ENCODE results near the gene FBXL16. TPM values are rescaled to one million over a fixed set of nuclear protein-coding genes. Genes with fewer than 3 reads are reported as not detected.

The FBXL16 gene, protein sequence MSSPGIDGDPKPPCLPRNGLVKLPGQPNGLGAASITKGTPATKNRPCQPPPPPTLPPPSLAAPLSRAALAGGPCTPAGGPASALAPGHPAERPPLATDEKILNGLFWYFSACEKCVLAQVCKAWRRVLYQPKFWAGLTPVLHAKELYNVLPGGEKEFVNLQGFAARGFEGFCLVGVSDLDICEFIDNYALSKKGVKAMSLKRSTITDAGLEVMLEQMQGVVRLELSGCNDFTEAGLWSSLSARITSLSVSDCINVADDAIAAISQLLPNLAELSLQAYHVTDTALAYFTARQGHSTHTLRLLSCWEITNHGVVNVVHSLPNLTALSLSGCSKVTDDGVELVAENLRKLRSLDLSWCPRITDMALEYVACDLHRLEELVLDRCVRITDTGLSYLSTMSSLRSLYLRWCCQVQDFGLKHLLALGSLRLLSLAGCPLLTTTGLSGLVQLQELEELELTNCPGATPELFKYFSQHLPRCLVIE
- 10.8 TPM for total RNA-seq

GRCh38 chr16:705431-706188 lies at the start of gene FBXL16:
Gene FBXL16, minus strand, starts transcription at chr16:705801. Its CDS starts 8,396 bp downstream, at chr16:697405.

GRCh38 chr16:740764-741505 lies 35.3 kb upstream of the FBXL16 start, which contains the start of gene CIAO3:
Gene CIAO3, minus strand, starts transcription at chr16:740997. Its CDS starts 12 bp downstream, at chr16:740985.

GRCh38 chr16:726438-727290 lies 21.1 kb upstream of the FBXL16 start, which contains the start of the genes CCDC78 and HAGHL:
Gene CCDC78, minus strand, starts transcription at chr16:726443. Its CDS starts 76 bp downstream, at chr16:726367.
Gene HAGHL, plus strand, starts transcription at chr16:727106. Its CDS starts 404 bp downstream, at chr16:727510.

DNA sequence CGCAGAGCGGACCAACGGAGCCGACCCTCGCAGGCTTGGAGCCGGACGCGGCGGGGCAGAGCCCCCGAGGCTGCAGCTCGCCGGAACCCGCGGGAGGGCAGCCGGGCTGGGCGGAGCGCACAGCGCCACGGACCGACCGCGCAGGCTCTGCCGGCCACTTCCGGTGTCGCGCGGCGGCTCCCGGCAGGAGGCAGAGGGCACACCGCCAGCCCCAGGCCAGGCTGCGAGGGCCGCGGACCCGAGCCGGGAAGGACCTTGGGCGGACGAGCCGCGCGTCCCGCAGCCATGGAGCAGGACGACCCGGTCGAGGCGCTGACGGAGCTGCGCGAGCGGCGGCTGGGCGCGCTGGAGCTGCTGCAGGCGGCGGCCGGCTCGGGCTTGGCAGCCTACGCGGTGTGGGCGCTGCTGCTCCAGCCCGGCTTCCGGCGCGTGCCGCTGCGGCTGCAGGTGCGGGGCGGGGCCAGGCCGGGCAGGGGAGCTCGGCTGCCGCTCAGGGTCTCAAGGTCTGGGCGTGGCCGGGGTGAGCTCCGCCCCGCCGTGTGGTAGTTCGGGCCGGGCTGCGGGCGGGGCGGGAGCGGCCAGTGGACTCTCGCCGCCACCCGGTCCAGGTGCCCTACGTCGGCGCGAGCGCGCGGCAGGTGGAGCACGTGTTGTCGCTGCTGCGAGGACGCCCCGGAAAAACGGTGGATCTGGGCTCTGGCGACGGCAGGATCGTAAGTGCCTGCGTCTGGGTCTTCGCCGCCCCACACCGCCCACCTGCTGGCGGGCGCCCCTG lies 15.6 kb upstream of the FBXL16 start, which contains the start of gene ANTKMT:
TSS of gene ANTKMT (plus strand) at position 157 of the 775 bp plus-strand sequence. CDS start at position 286, 129 bp downstream.

DNA sequence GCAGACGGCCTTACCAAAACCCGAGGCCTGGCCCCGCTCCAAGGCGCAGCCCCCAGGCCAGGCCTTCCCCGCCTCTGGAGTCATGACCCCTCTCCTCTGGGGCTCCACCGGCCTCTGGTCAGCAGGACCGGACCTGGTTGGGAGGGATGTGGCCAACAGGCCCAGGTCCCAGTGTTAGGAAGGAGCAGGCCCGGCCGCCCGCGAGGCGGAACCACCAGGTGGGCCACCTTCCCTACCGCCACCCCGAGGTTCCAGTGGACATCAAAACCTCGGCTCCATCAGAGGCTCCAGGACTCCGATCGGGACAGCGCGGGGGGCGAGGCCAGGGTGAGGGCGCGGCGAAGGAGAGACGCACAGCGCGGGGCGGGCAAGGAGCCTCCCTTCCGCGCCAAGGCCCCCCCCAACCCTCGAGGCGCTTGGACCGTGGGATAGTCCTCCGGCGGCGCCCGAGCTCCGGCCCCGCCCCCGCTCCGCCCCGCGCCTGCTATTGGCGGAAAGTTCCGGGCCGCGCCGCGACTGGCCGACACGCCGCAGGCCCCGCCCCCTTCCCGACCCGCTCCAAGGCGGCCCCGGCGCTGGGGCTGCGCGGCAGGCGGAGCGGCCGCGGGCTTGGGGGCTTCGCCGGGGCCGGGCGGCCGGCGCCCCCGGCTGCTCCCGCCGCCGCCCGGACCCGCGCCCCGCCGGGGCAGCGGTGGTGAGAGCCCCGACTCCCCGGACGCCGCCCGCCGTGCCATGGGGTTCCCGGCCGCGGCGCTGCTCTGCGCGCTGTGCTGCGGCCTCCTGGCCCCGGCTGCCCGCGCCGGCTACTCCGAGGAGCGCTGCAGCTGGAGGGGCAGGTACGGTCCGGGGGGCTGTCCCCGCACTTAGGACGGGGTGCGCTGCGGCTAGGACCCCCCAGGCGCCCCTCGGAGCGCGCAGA lies 9.2 kb upstream of the FBXL16 start, which contains the start of gene METRN:
TSS of gene METRN (plus strand) at position 561 of the 919 bp plus-strand sequence. CDS start at position 733, 172 bp downstream.

DNA sequence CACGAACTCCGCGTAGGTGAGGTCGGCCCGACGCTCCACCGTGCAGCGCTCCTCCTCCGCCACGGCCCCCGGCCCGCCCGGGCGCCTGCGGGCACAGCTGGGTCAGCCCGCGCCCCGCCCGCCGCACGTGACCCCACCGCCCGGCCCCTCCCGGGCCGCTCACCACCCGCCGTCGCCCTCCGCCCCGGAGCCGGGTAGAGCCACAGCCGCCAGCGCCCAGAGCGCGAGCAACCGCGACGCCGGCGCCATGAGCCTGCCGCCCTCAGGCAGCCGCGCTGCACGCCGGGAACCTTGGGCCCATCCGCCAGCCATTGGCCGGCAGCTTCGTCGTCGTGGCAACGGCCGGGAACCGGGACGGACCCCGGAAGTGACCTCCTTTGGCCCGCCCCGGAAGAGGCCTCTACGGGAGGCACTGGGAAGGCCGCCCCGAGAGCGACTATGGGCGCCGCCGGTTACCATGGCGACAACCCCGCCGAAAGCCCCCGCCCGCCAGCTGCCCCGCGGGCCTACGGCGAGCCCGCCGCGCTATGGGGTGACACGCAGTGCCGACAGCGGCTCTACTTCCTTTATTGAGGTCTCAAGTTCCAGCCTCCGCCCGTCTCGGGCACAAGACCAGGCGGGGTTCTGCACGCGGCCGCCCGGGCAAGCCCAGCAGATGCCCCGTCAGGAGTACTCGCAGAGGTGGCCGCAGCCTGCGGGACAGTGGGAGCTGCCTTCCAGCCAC lies 21.4 kb downstream of the FBXL16 start, which contains the start of gene JMJD8:
TSS of gene JMJD8 (minus strand) at position 264 of the 724 bp plus-strand sequence. CDS start at position 249, 15 bp downstream.

GRCh38 chr16:679814-680624 lies 25.6 kb downstream of the FBXL16 start, which contains the start of gene STUB1:
Gene STUB1, plus strand, starts transcription at chr16:680410. Its CDS starts 116 bp downstream, at chr16:680526.

GRCh38 chr16:674968-675883 lies 30.4 kb downstream of the FBXL16 start, which contains the start of gene RHBDL1:
Gene RHBDL1, plus strand, starts transcription at chr16:675671. Its CDS starts 120 bp downstream, at chr16:675791.

GRCh38 chr16:667780-668518 lies 37.7 kb downstream of the FBXL16 start, which contains the start of gene RHOT2:
Gene RHOT2, plus strand, starts transcription at chr16:668132. Its CDS starts 68 bp downstream, at chr16:668200.

DNA sequence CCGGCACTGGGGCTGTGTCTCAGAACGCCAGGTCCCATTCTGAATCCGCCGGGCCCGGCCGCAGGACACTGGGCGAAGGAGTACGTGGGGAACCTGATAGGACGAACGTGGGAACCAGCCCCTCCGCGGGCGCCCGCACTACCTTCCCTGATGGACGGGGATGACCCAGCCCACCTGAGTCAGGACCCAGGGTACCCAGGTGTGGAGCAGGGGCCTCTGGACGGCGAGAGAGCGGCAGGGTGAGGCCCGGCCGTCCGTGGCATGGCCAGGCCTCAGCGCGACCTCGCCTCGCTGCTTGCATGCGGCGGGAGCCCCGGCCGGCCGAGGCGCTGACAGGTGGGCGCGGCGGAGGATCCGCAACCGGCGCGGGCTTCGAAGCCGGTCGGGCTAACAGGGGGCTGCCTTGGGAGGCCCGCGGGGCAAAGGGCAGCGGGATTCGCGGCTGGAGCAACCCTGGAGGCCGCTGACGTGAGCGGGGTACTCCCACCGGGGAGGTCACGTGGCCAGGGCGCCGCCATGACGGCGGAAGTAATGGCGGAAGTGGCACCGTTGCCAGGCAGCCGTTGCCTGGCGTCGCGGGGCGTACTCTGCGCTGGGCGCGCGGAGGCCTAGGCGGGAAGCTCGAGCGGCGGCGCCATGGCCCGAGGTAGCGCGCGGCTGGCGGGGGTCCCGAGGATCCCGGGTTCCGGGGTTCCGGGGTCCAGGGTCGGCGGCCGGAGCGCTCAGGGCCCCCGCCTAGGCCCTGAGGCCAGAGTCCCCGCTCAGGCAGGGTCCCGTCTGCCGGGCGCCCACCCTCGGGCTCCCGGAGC lies 56.6 kb downstream of the FBXL16 start, which contains the start of gene WDR90:
TSS of gene WDR90 (plus strand) at position 585 of the 809 bp plus-strand sequence. CDS start at position 637, 52 bp downstream.

